ENCODE data around the gene PARVG.

- TF ChIP-seq CTCF (conservative IDR thresholded peaks at IDR 0.05; ENCODE audit: low read depth, low read length) (no peak), EZH2 (IDR thresholded peaks at IDR 0.05; ENCODE audit: borderline replicate concordance, low read depth, low read length, poor library complexity, severe bottlenecking) (no peak)
Observed at GRCh38 chr22:44180706-44181032, at the start of gene PARVG.

All from A673 (cell line).